Measurements from ENCODE around the gene ZNF674. TPM values are rescaled to one million over a fixed set of nuclear protein-coding genes. Genes with fewer than 3 reads are reported as not detected.

Gene ZNF674
- total and polyA plus RNA-seq, 10 of the 15 experiments (the other 5 are each of a cell fraction or from before 2014, with no cell fraction given), result 1.0 to 3.7 (median 1.8) TPM

- SMC1A ChIA-PET (ENCODE audit: uncharacterized antibody, unreplicated experiment), result interaction anchor here (0.9 to 1.2 kb wide), 2 partner anchors 10 to 66 kb away, joined by 3 to 5 read pairs; no protein-coding TSS in a partner anchor
- DNase-seq (ENCODE audit: low read depth, low spot score) (no peak), ATAC-seq (no peak), FAIRE-seq (no peak)
- Histone ChIP-seq H4K20me1 (ENCODE audit: control insufficient read depth, insufficient read depth) (no peaks in the 10 kb centered on the region), H3K4me1 (ENCODE audit: control insufficient read depth, insufficient read depth, low read length) (peaks cover 26% of the 10 kb centered on the region), H3K36me3 (ENCODE audit: control insufficient read depth in 2 of 2, insufficient read depth in 2 of 2, low read length in 1 of 2) (no peaks in the 10 kb centered on the region), H3K27ac (ENCODE audit: control insufficient read depth, insufficient read depth) (no peak overlapping the region), H3K79me2 (ENCODE audit: control insufficient read depth, insufficient read depth, low read length) (peaks cover 3% of the 10 kb centered on the region), H3K9ac (ENCODE audit: control insufficient read depth, insufficient read depth, low read length) (no peak overlapping the region), H2AFZ (ENCODE audit: control insufficient read depth, low read depth, low read length) (no peak overlapping the region), H3K9me3 (replicated peaks; ENCODE audit: control insufficient read depth, insufficient read depth, low read length) (no peaks in the 10 kb centered on the region), H3K4me2 (ENCODE audit: control insufficient read depth, insufficient read depth) (no peak overlapping the region), H3K4me3 (no peak overlapping the region), H3K27me3 (replicated peaks in 1 of 2; ENCODE audit: control insufficient read depth in 2 of 2, insufficient read depth in 2 of 2, low read length in 1 of 2) (no peaks in the 10 kb centered on the region)
- in situ Hi-C loops (cut with MboI) (no loop called here), intact Hi-C loops (cut with micrococcal nuclease; ENCODE audit: unreplicated experiment) (loop anchor here (5.0 kb wide), 1 partner anchor 143 kb away; no protein-coding TSS in a partner anchor)
- CTCF ChIA-PET, result interaction anchor here (0.7 to 0.8 kb wide), 2 partner anchors 27 to 161 kb away, joined by 3 to 4 read pairs; no protein-coding TSS in a partner anchor
- no TSS peak for BruUV-seq (replicated peaks)
- POLR2A ChIA-PET, result no interaction called here
- RAD21 ChIA-PET (ENCODE audit: unreplicated experiment), result no interaction called here
- TF ChIP-seq USF2 (IDR thresholded peaks at IDR 0.05; ENCODE audit: borderline replicate concordance, low read depth, low read length), result no peak
- no peak for TF ChIP-seq BCL11A (IDR thresholded peaks at IDR 0.05; ENCODE audit: low read depth, low read length)
- TF ChIP-seq SIX5 (IDR thresholded peaks at IDR 0.05; ENCODE audit: low read depth, low read length, severe bottlenecking), result no peak
- no peak for TF ChIP-seq DPF2 (IDR thresholded peaks at IDR 0.05)
- no peak for TF ChIP-seq SKIL (IDR thresholded peaks at IDR 0.05; ENCODE audit: low read depth, poor library complexity, severe bottlenecking)
- TF ChIP-seq KDM1A (IDR thresholded peaks at IDR 0.05; ENCODE audit: borderline replicate concordance), result no peak
- TF ChIP-seq PAX8 (IDR thresholded peaks at IDR 0.05), result no peak
- TF ChIP-seq CUX1 (IDR thresholded peaks at IDR 0.05; ENCODE audit: insufficient replicate concordance, low read depth, low read length), result no peak
- TF ChIP-seq HDAC6 (IDR thresholded peaks at IDR 0.05; ENCODE audit: unreplicated experiment), result no peak
- no peak for TF ChIP-seq NR2C1 (IDR thresholded peaks at IDR 0.05)
- no peak for TF ChIP-seq MEF2A (IDR thresholded peaks at IDR 0.05; ENCODE audit: insufficient read depth, low read depth, low read length)
- TF ChIP-seq E2F8 (IDR thresholded peaks at IDR 0.05; ENCODE audit: low read depth, partially characterized antibody), result no peak
- TF ChIP-seq RELA (IDR thresholded peaks at IDR 0.05; ENCODE audit: borderline replicate concordance, partially characterized antibody), result no peak
Observed at GRCh38 chrX:46569621-46570020, 24.4 kb upstream of the ZNF674 start.

All from GM12878 (cell line).